GM12874 (cell line): ENCODE data around the gene TAX1BP1.

Experiments used
- TF ChIP-seq, protein P1 (sequence below): IDR thresholded peaks from 2 replicates; pipeline ENCODE4 v1.5.1; 2011; ENCODE audit warnings: low read depth, mild to moderate bottlenecking, control low read depth, low read length, moderate library complexity; ENCODE audit not compliant: insufficient read depth

Gene TAX1BP1

GRCh38 chr7:27727058-27727457 is 12.9 kb upstream of the TAX1BP1 start:
- TF ChIP-seq, protein P1, sequence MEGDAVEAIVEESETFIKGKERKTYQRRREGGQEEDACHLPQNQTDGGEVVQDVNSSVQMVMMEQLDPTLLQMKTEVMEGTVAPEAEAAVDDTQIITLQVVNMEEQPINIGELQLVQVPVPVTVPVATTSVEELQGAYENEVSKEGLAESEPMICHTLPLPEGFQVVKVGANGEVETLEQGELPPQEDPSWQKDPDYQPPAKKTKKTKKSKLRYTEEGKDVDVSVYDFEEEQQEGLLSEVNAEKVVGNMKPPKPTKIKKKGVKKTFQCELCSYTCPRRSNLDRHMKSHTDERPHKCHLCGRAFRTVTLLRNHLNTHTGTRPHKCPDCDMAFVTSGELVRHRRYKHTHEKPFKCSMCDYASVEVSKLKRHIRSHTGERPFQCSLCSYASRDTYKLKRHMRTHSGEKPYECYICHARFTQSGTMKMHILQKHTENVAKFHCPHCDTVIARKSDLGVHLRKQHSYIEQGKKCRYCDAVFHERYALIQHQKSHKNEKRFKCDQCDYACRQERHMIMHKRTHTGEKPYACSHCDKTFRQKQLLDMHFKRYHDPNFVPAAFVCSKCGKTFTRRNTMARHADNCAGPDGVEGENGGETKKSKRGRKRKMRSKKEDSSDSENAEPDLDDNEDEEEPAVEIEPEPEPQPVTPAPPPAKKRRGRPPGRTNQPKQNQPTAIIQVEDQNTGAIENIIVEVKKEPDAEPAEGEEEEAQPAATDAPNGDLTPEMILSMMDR: no peak

- TF ChIP-seq, protein P1: no peak
These were observed 9.8 kb upstream of the TAX1BP1 start for GRCh38 chr7:27730112-27730511.

GRCh38 chr7:27734583-27734982 is 5.4 kb upstream of the TAX1BP1 start:
- TF ChIP-seq, protein P1: no peak

GRCh38 chr7:27735165-27735564 is 4.8 kb upstream of the TAX1BP1 start:
- TF ChIP-seq, protein P1: no peak

DNA sequence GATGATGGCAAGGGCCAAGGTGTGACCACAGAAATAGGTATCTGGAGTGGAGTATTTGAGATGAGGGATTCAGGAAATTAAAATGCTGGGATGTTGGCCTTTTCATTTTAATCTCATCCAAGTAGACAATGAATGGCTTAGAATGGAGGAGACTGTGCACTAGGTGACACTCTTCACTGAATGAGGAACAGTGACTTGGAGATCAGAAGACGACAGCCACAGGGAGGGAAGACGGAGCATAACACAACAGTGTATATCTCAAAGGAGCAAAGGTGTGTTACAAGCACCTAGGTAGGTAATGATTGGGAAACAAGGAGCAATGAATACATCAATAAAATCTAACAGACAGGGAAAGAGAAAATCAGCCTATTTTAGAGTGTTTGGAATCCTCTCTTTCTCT is 4.1 kb upstream of the TAX1BP1 start:
- TF ChIP-seq, protein P1: no peak

GRCh38 chr7:27737178-27737577 is 2.8 kb upstream of the TAX1BP1 start:
- TF ChIP-seq, protein P1: no peak

DNA sequence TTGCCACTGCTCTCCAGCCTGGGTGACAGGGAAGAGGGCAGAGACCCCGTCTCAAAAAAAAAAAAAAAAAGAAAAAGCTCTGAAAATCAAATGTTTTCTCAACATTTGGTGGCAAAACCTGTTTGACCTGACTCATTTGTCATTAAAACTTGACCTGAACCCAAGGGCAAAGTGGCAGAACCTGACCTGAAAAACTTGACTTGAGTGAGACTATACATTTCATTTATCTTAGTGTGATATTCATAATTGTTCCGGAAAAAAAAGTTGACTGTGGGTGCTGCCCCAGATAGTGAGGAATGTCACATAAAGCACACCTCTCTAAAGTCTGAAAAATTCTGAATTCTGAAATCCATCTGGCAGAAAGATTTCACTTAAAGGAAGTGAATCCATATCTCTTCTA is 2.3 kb upstream of the TAX1BP1 start:
- TF ChIP-seq, protein P1: no peak
